Endothelial cell of umbilical vein (primary cell): Measurements from ENCODE around the gene CELSR1.

Experiments
- CTCF ChIP-seq, 2 donors: IDR thresholded peaks; 1 replicate in 1 of 2; 2 replicates in 1 of 2; pipeline ENCODE4 v1.5.1; 2011; ENCODE audit warnings: low read length in 2 of 2, mild to moderate bottlenecking in 2 of 2, moderate library complexity in 2 of 2, control low read depth in 1 of 2, inconsistent platforms in 1 of 2, low read depth in 1 of 2; ENCODE audit not compliant: insufficient read depth in 1 of 2; ENCODE audit errors: extremely low read depth in 1 of 2
- EZH2 ChIP-seq: IDR thresholded peaks from 2 replicates; pipeline ENCODE4 v1.6.1; 2012; ENCODE audit warnings: borderline replicate concordance, low read depth, mild to moderate bottlenecking, moderate library complexity, low read length, inconsistent platforms; ENCODE audit not compliant: severe bottlenecking
- FOS ChIP-seq: IDR thresholded peaks from 2 replicates; pipeline ENCODE4 v1.6.1; 2011; ENCODE audit warnings: mild to moderate bottlenecking, low read length, moderate library complexity, borderline replicate concordance; ENCODE audit not compliant: insufficient read depth
- GATA2 ChIP-seq: IDR thresholded peaks from 2 replicates; pipeline ENCODE4 v1.7.0; 2011; ENCODE audit warnings: low read depth, mild to moderate bottlenecking, moderate library complexity, mixed read lengths, low read length; ENCODE audit not compliant: insufficient read length, insufficient read depth
- JUN ChIP-seq: IDR thresholded peaks from 2 replicates; pipeline ENCODE4 v1.6.1; 2011; ENCODE audit warnings: borderline replicate concordance, low read depth; ENCODE audit not compliant: insufficient read length, insufficient read depth
- MAX ChIP-seq: IDR thresholded peaks from 2 replicates; pipeline ENCODE4 v1.6.1; 2011; ENCODE audit not compliant: insufficient read depth, insufficient read length
- MYC ChIP-seq: IDR thresholded peaks from one replicate; pipeline ENCODE4 v1.6.1; 2011; ENCODE audit warnings: mild to moderate bottlenecking, low read depth, low read length
- POLR2A ChIP-seq: IDR thresholded peaks from 2 replicates; pipeline ENCODE4 v1.6.1; 2012; ENCODE audit warnings: low read depth, mild to moderate bottlenecking, control low read depth, low read length
- POLR2AphosphoS5 ChIP-seq: IDR thresholded peaks from 2 replicates; pipeline ENCODE4 v1.6.1; 2012; ENCODE audit warnings: low read depth, mild to moderate bottlenecking, control low read depth, low read length, moderate library complexity; ENCODE audit not compliant: insufficient read depth

- TF ChIP-seq POLR2AphosphoS5 (no peak), POLR2A (no peak), CTCF (IDR thresholded peaks at IDR 0.05; ENCODE audit: extremely low read depth in 1 of 2, insufficient read depth in 1 of 2, low read depth in 1 of 2, low read length in 2 of 2) (no peak), EZH2 (no peak), MAX (no peak), GATA2 (no peak), MYC (no peak), FOS (no peak), JUN (no peak)
Observed at GRCh38 chr22:46425016-46425415, 112.4 kb downstream of the CELSR1 start.
